GM12801 (cell line): ENCODE measurements around the gene COA1.

Source experiments
- CTCF ChIP-seq: IDR thresholded peaks from one replicate; pipeline ENCODE4 v1.5.1; 2011; ENCODE audit warnings: control low read depth; ENCODE audit not compliant: insufficient read length; ENCODE audit errors: extremely low read depth

Gene COA1

GRCh38 chr7:43590862-43591557 is 138.3 kb downstream of the COA1 start:
- TF ChIP-seq CTCF: no peak

GRCh38 chr7:43589728-43590127 is 139.6 kb downstream of the COA1 start:
- no peak for TF ChIP-seq CTCF
